HepG2 (cell line): ENCODE results near the gene MTA1. TPM values are rescaled to one million over a fixed set of nuclear protein-coding genes. Genes with fewer than 3 reads are reported as not detected.

Experiments
- POLR2G ChIP-seq: fragments of 200-400 bp; formaldehyde crosslinking; IDR thresholded peaks from 2 replicates; pipeline ENCODE4 v1.6.1; 2018; ENCODE audit warnings: mild to moderate bottlenecking, low read depth, low read length, moderate library complexity
- SCMH1 ChIP-seq: sonication (generic); formaldehyde crosslinking; IDR thresholded peaks from 2 replicates; pipeline ENCODE4 v1.9.0; 2021; ENCODE audit warnings: missing genetic modification reagents, mild to moderate bottlenecking, borderline replicate concordance
- TOE1 ChIP-seq: sonication (generic); formaldehyde crosslinking; IDR thresholded peaks from 2 replicates; pipeline ENCODE4 v1.4.0; 2020; ENCODE audit warnings: mild to moderate bottlenecking, missing genetic modification reagents
- TOPORS ChIP-seq: sonication (generic); formaldehyde crosslinking; IDR thresholded peaks from 2 replicates; pipeline ENCODE4 v1.8.0; 2023; ENCODE audit warnings: mild to moderate bottlenecking, missing genetic modification reagents
- ZNF33A ChIP-seq: sonication (generic); formaldehyde crosslinking; IDR thresholded peaks from 2 replicates; pipeline ENCODE4 v1.5.1; 2020; ENCODE audit warnings: missing genetic modification reagents, mild to moderate bottlenecking, moderate library complexity, borderline replicate concordance
- ZNF724P ChIP-seq: sonication (generic); formaldehyde crosslinking; IDR thresholded peaks from 2 replicates; pipeline ENCODE4 v1.8.0; 2022; ENCODE audit warnings: missing genetic modification reagents, borderline replicate concordance
- polyA plus RNA-seq, 8 experiments: library from polyadenylated mRNA; depleted of rRNA in 3 of 8; stranded (reverse) in 7 of 8; unstranded in 1 of 8; fragments of >200 nt; fragmentation: Illumina TruSeq in 4 of 8; extraction: Trizol in 4 of 8; gene quantifications; 2 replicates each; pipeline versions ENCODE4 v1.2.1 to v1.2.3, GENCODE V29; 2011 to 2016; ENCODE audit warnings: low read depth in 4 of 8, missing spikeins in 1 of 8, mixed read lengths in 1 of 8; ENCODE audit not compliant: insufficient read depth in 1 of 8
- total RNA-seq, 5 experiments: library from RNA; depleted of rRNA; stranded (reverse); fragments of >200 nt; fragmentation: Illumina TruSeq; extraction: Trizol; gene quantifications; 2 replicates each; pipeline ENCODE4 v1.2.3, GENCODE V29; 2016; ENCODE audit warnings: low read depth in 1 of 5
- TF ChIP-seq, protein P1 (sequence below), 2 experiments: sonication (generic) in 1 of 2; formaldehyde crosslinking in 1 of 2; IDR thresholded peaks; 2 replicates each; pipeline versions ENCODE4 v1.6.1 to v1.9.0; 2014 to 2022; ENCODE audit warnings: antibody characterized with exemption in 1 of 2, borderline replicate concordance in 1 of 2, inconsistent platforms in 1 of 2, low read depth in 1 of 2, missing genetic modification reagents in 1 of 2
- TF ChIP-seq, protein P2 (sequence below): sonication (generic); formaldehyde crosslinking; IDR thresholded peaks from 2 replicates; pipeline ENCODE4 v1.4.0; 2020; ENCODE audit warnings: mild to moderate bottlenecking, missing genetic modification reagents, borderline replicate concordance
- TF ChIP-seq, protein P3 (sequence below): IDR thresholded peaks from 2 replicates; pipeline ENCODE4 v1.6.1; 2016

MTA1 gene
- total and polyA plus RNA-seq, 2 of the 13 experiments (the other 11 are each of a cell fraction or from before 2014, with no cell fraction given), result 35.2 to 85.8 TPM

DNA sequence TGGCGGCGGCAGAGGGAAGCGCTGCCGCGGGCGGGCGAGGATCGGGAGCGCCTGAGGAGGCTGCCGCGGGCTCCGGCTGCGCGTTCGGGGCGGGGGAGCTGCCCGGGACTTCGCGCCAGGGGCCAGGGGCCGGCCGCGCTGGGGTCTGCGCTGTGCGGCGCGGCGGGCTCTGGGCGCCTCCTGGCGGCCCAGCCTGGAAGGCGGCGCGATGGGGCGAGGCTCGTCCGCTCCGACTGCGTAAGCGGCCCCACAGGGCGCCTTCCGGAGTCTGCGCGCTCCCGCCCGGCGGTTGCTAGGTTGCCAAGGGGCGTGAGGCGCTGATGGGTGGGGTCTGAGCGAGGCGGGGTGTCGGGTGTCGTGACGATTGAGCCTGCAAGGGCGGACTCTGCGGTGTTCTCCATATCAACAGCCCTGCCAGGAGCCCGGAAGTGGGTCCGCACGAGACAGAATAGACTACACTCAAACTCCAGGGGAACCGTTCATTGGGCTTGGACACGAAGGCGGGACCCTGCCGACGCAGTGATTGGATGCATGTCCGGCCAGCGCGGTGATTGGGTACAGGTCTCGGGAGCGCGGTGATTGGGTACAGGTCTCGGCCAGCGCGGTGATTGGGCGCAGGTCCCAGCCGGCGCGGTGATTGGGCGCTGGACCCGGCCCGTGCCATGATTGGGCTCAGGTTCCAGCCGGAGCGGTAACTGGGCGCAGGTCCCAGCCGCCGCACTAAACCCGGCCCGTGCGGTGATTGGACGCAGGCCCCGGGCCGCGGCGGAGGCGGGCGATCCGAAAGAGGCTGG is 71.1 kb downstream of the MTA1 start, which contains the start of gene TEDC1 (continued):
- TF ChIP-seq SCMH1 (no peak), TOPORS (CRISPR knock-in tag) (peak; percentile 61), ZNF724P (no peak; the same call in 1 of the 2 replicates), ZNF33A (CRISPR knock-in tag) (no peak), TOE1 (CRISPR knock-in tag) (peak; percentile 27; the same call in 1 of the 2 replicates), POLR2G (peak; percentile 78)
- TF ChIP-seq, protein P1, sequence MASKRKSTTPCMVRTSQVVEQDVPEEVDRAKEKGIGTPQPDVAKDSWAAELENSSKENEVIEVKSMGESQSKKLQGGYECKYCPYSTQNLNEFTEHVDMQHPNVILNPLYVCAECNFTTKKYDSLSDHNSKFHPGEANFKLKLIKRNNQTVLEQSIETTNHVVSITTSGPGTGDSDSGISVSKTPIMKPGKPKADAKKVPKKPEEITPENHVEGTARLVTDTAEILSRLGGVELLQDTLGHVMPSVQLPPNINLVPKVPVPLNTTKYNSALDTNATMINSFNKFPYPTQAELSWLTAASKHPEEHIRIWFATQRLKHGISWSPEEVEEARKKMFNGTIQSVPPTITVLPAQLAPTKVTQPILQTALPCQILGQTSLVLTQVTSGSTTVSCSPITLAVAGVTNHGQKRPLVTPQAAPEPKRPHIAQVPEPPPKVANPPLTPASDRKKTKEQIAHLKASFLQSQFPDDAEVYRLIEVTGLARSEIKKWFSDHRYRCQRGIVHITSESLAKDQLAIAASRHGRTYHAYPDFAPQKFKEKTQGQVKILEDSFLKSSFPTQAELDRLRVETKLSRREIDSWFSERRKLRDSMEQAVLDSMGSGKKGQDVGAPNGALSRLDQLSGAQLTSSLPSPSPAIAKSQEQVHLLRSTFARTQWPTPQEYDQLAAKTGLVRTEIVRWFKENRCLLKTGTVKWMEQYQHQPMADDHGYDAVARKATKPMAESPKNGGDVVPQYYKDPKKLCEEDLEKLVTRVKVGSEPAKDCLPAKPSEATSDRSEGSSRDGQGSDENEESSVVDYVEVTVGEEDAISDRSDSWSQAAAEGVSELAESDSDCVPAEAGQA (IDR thresholded peaks at IDR 0.05; ENCODE audit: low read depth), result no peak
- TF ChIP-seq, protein P1 (CRISPR knock-in tag; IDR thresholded peaks at IDR 0.05; ENCODE audit: borderline replicate concordance), result peak; percentile 67; the same call in 1 of the 2 replicates
- TF ChIP-seq, protein P2, sequence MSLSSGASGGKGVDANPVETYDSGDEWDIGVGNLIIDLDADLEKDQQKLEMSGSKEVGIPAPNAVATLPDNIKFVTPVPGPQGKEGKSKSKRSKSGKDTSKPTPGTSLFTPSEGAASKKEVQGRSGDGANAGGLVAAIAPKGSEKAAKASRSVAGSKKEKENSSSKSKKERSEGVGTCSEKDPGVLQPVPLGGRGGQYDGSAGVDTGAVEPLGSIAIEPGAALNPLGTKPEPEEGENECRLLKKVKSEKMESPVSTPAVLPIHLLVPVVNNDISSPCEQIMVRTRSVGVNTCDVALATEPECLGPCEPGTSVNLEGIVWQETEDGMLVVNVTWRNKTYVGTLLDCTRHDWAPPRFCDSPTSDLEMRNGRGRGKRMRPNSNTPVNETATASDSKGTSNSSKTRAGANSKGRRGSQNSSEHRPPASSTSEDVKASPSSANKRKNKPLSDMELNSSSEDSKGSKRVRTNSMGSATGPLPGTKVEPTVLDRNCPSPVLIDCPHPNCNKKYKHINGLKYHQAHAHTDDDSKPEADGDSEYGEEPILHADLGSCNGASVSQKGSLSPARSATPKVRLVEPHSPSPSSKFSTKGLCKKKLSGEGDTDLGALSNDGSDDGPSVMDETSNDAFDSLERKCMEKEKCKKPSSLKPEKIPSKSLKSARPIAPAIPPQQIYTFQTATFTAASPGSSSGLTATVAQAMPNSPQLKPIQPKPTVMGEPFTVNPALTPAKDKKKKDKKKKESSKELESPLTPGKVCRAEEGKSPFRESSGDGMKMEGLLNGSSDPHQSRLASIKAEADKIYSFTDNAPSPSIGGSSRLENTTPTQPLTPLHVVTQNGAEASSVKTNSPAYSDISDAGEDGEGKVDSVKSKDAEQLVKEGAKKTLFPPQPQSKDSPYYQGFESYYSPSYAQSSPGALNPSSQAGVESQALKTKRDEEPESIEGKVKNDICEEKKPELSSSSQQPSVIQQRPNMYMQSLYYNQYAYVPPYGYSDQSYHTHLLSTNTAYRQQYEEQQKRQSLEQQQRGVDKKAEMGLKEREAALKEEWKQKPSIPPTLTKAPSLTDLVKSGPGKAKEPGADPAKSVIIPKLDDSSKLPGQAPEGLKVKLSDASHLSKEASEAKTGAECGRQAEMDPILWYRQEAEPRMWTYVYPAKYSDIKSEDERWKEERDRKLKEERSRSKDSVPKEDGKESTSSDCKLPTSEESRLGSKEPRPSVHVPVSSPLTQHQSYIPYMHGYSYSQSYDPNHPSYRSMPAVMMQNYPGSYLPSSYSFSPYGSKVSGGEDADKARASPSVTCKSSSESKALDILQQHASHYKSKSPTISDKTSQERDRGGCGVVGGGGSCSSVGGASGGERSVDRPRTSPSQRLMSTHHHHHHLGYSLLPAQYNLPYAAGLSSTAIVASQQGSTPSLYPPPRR (CRISPR knock-in tag), result 0 out of 2 replicates have a peak, but pooled peaks have one; percentile 20
- TF ChIP-seq, protein P3, sequence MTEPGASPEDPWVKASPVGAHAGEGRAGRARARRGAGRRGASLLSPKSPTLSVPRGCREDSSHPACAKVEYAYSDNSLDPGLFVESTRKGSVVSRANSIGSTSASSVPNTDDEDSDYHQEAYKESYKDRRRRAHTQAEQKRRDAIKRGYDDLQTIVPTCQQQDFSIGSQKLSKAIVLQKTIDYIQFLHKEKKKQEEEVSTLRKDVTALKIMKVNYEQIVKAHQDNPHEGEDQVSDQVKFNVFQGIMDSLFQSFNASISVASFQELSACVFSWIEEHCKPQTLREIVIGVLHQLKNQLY (CRISPR knock-in tag), result 0 out of 2 replicates have a peak, but pooled peaks have one; percentile 19
